Large intestine (tissue), 3 donors: ENCODE results near the gene UBAC1. TPM values are rescaled to one million over a fixed set of nuclear protein-coding genes. Genes with fewer than 3 reads are reported as not detected.
"Not testable (repeated sequence)": the region's sequence is repeated elsewhere in the genome, so short reads cannot be mapped to it uniquely, and the experiment has no call there.

Experiments
- DNase-seq, 2 donors: peaks; one replicate each; pipeline versions ENCODE4 v3.0.0 to v3.0.0-alpha.2; 2013
- H3K27ac ChIP-seq: one replicate; pipeline ENCODE4 v1.5.1; 2013; ENCODE audit warnings: low read length
- H3K27me3 ChIP-seq: 2 replicates; pipeline ENCODE4 v1.6.1; 2013; ENCODE audit warnings: low read length; ENCODE audit not compliant: control insufficient read depth, insufficient read depth
- H3K36me3 ChIP-seq: 2 replicates; pipeline ENCODE4 v1.6.1; 2013; ENCODE audit warnings: low read length; ENCODE audit not compliant: control insufficient read depth, insufficient read depth
- H3K4me1 ChIP-seq: one replicate; pipeline ENCODE4 v1.6.1; 2013; ENCODE audit warnings: low read length; ENCODE audit not compliant: control insufficient read depth, insufficient read depth
- H3K4me3 ChIP-seq: one replicate; pipeline ENCODE4 v1.5.1; 2013; ENCODE audit warnings: low read length
- H3K9me3 ChIP-seq: one replicate; pipeline ENCODE4 v1.6.1; 2013; ENCODE audit warnings: mild to moderate bottlenecking, low read depth, low read length, moderate library complexity; ENCODE audit not compliant: control insufficient read depth
- WGBS: methylation state at CpG from one replicate; pipeline ENCODE4 v1.1.5; 2013; ENCODE audit warnings: low lambda C conversion rate; ENCODE audit not compliant: insufficient coverage; 5-methylcytosine and 5-hydroxymethylcytosine counted together
- polyA plus RNA-seq: library from polyadenylated mRNA; unstranded; fragments of 120-200 nt; gene quantifications from one replicate; pipeline ENCODE4 v1.2.1, GENCODE V29; 2013

The UBAC1 gene
- polyA plus RNA-seq, 1 donor, result 21.9 TPM

GRCh38 chr9:135948446-135948845, 12.7 kb downstream of the UBAC1 start:
- H3K9me3 ChIP-seq, result no peaks in the 10 kb centered on the region
- no peak for DNase-seq
- no peaks in the 10 kb centered on the region for H3K4me1 ChIP-seq
- no CpG with 5 or more reads among the region's 11 CpGs for whole genome bisulfite sequencing
- H3K4me3 ChIP-seq, result no peak overlapping the region
- peaks cover 64% of the 10 kb centered on the region for H3K36me3 ChIP-seq
- no peaks in the 10 kb centered on the region for H3K27me3 ChIP-seq
- no peak overlapping the region for H3K27ac ChIP-seq

GRCh38 chr9:135947582-135947981, 13.6 kb downstream of the UBAC1 start:
- Histone ChIP-seq H3K9me3 (no peaks in the 10 kb centered on the region), H3K27me3 (no peaks in the 10 kb centered on the region), H3K36me3 (peaks cover 58% of the 10 kb centered on the region), H3K27ac (no peak overlapping the region), H3K4me1 (no peaks in the 10 kb centered on the region), H3K4me3 (no peak overlapping the region)
- WGBS, result no CpG with 5 or more reads among the region's 18 CpGs
- no peak for DNase-seq

- peaks cover 55% of the 10 kb centered on the region for H3K36me3 ChIP-seq
- H3K4me1 ChIP-seq, DNase-seq, H3K27ac ChIP-seq, H3K27me3 ChIP-seq, H3K9me3 ChIP-seq, H3K4me3 ChIP-seq: not testable (repeated sequence)
- 100% methylated on average over 3 of the region's 19 CpGs for WGBS
These were observed 14.1 kb downstream of the UBAC1 start for GRCh38 chr9:135947105-135947504.

GRCh38 chr9:135946392-135946994, 14.7 kb downstream of the UBAC1 start:
- Histone ChIP-seq H3K27ac (no peak overlapping the region), H3K36me3 (peaks cover 56% of the 10 kb centered on the region), H3K4me3 (no peak overlapping the region), H3K9me3 (no peaks in the 10 kb centered on the region), H3K27me3 (no peaks in the 10 kb centered on the region), H3K4me1 (no peaks in the 10 kb centered on the region)
- WGBS, result no CpG with 5 or more reads among the region's 14 CpGs
- no peak for DNase-seq

- H3K27ac ChIP-seq, result no peak overlapping the region
- no CpG with 5 or more reads among the region's 18 CpGs for WGBS
- no peak overlapping the region for H3K4me3 ChIP-seq
- no peaks in the 10 kb centered on the region for H3K4me1 ChIP-seq
- H3K9me3 ChIP-seq, result no peaks in the 10 kb centered on the region
- no peak for DNase-seq
- H3K36me3 ChIP-seq, result peaks cover 56% of the 10 kb centered on the region
- H3K27me3 ChIP-seq, result no peaks in the 10 kb centered on the region
These were observed 15.2 kb downstream of the UBAC1 start for GRCh38 chr9:135945969-135946368.

- Histone ChIP-seq H3K36me3 (peaks cover 51% of the 10 kb centered on the region), H3K27me3 (no peaks in the 10 kb centered on the region), H3K27ac (no peak overlapping the region), H3K4me1 (no peaks in the 10 kb centered on the region), H3K4me3 (no peak overlapping the region), H3K9me3 (no peaks in the 10 kb centered on the region)
- DNase-seq, result no peak
- 100% methylated on average over 2 of the region's 36 CpGs for WGBS
These were observed 16.5 kb downstream of the UBAC1 start for GRCh38 chr9:135944444-135945252.

- peaks cover 56% of the 10 kb centered on the region for H3K36me3 ChIP-seq
- not testable (repeated sequence) for H3K27me3 ChIP-seq, H3K9me3 ChIP-seq, H3K4me1 ChIP-seq, DNase-seq, H3K27ac ChIP-seq, H3K4me3 ChIP-seq
- no CpG with 5 or more reads among the region's 6 CpGs for WGBS
These were observed 17.6 kb downstream of the UBAC1 start for GRCh38 chr9:135943604-135944003.

GRCh38 chr9:135941288-135941995, 19.7 kb downstream of the UBAC1 start:
- Histone ChIP-seq H3K27me3 (no peaks in the 10 kb centered on the region), H3K9me3 (no peaks in the 10 kb centered on the region), H3K27ac (no peak overlapping the region), H3K4me3 (no peak overlapping the region), H3K4me1 (no peaks in the 10 kb centered on the region), H3K36me3 (peaks cover 62% of the 10 kb centered on the region)
- no peak for DNase-seq
- WGBS, result no CpG with 5 or more reads among the region's 13 CpGs

GRCh38 chr9:135939351-135940265, 21.6 kb downstream of the UBAC1 start:
- peaks cover 47% of the 10 kb centered on the region for H3K36me3 ChIP-seq
- no peak for DNase-seq
- WGBS, result no CpG with 5 or more reads among the region's 33 CpGs
- H3K27me3 ChIP-seq, result no peaks in the 10 kb centered on the region
- no peaks in the 10 kb centered on the region for H3K9me3 ChIP-seq
- no peak overlapping the region for H3K27ac ChIP-seq
- H3K4me1 ChIP-seq, result no peaks in the 10 kb centered on the region
- H3K4me3 ChIP-seq, result no peak overlapping the region
